ENCODE results near the gene IQSEC1. TPM values are rescaled to one million over a fixed set of nuclear protein-coding genes. Genes with fewer than 3 reads are reported as not detected.
A peak's percentile ranks its signal among the peaks of the same experiment; 100 is the strongest.

Gene IQSEC1
- total RNA-seq, 4 donors from 2014 or later: 56.1 to 99.5 (median 78.2) TPM

- Histone ChIP-seq H3K9me3 (no peaks in the 10 kb centered on the region), H3K4me3 (peak overlapping the region; percentile 22 to 39 (median 26)), H3K27ac (replicated peaks in 1 of 4) (peak overlapping the region; percentile 37 to 58 (median 49)), H3K27me3 (no peaks in the 10 kb centered on the region), H3K4me1 (peaks cover 49 to 67% (median 59%) of the 10 kb centered on the region in 4 donors), H3K36me3 (no peaks in the 10 kb centered on the region)
- DNase-seq (ENCODE audit: extremely low spot score): no peak
- TF ChIP-seq CTCF (IDR thresholded peaks at IDR 0.05) (no peak), EP300 (IDR thresholded peaks at IDR 0.05) (no peak), POLR2A (IDR thresholded peaks at IDR 0.05; ENCODE audit: low read depth) (no peak), POLR2AphosphoS5 (IDR thresholded peaks at IDR 0.05) (peak; percentile 22 to 36)
- 79% methylated on average over 3 of the region's 20 CpGs for WGBS
- intact Hi-C loops (cut with DNase I): no loop called here
Measured at GRCh38 chr3:13022348-13023234, 50.6 kb downstream of the IQSEC1 start.

- H3K27me3 ChIP-seq: no peaks in the 10 kb centered on the region
- H3K4me1 ChIP-seq: peaks cover 53 to 75% (median 67%) of the 10 kb centered on the region in 4 donors
- no peaks in the 10 kb centered on the region for H3K9me3 ChIP-seq
- H3K4me3 ChIP-seq: peak overlapping the region; percentile 22 to 39 (median 26)
- TF ChIP-seq POLR2A (IDR thresholded peaks at IDR 0.05; ENCODE audit: low read depth) (no peak), EP300 (IDR thresholded peaks at IDR 0.05) (no peak), CTCF (IDR thresholded peaks at IDR 0.05) (no peak), POLR2AphosphoS5 (IDR thresholded peaks at IDR 0.05) (no peak)
- H3K27ac ChIP-seq (replicated peaks in 1 of 4): peak overlapping the region; percentile 37 to 58 (median 49)
- DNase-seq (ENCODE audit: extremely low spot score): no peak
- intact Hi-C loops (cut with DNase I): no loop called here
- 52% methylated on average over 23 of the region's 32 CpGs for WGBS
- H3K36me3 ChIP-seq: no peaks in the 10 kb centered on the region
Measured at GRCh38 chr3:13021141-13022114, 51.8 kb downstream of the IQSEC1 start.

GRCh38 chr3:13020159-13020750, 53.0 kb downstream of the IQSEC1 start:
- no peaks in the 10 kb centered on the region for H3K36me3 ChIP-seq
- DNase-seq (ENCODE audit: extremely low spot score): no peak
- no peaks in the 10 kb centered on the region for H3K27me3 ChIP-seq
- no peaks in the 10 kb centered on the region for H3K9me3 ChIP-seq
- intact Hi-C loops (cut with DNase I): no loop called here
- no peak overlapping the region for H3K4me3 ChIP-seq
- TF ChIP-seq CTCF (IDR thresholded peaks at IDR 0.05) (no peak), POLR2A (IDR thresholded peaks at IDR 0.05; ENCODE audit: low read depth) (no peak), EP300 (IDR thresholded peaks at IDR 0.05) (no peak), POLR2AphosphoS5 (IDR thresholded peaks at IDR 0.05) (no peak)
- H3K4me1 ChIP-seq: peaks cover 60 to 83% (median 79%) of the 10 kb centered on the region in 4 donors
- H3K27ac ChIP-seq (replicated peaks in 1 of 4): peak overlapping the region in 1 of 4 donors; percentile 30
- WGBS: 91% methylated on average over 4 of the region's 6 CpGs

GRCh38 chr3:13019243-13020095, 53.8 kb downstream of the IQSEC1 start:
- no peak for DNase-seq (ENCODE audit: extremely low spot score)
- Histone ChIP-seq H3K27ac (replicated peaks in 1 of 4) (peak overlapping the region in 2 of 4 donors; percentile 30 to 41), H3K4me3 (peak overlapping the region; percentile 15 to 34 (median 26)), H3K4me1 (peaks cover 60 to 83% (median 78%) of the 10 kb centered on the region in 4 donors), H3K27me3 (no peaks in the 10 kb centered on the region), H3K36me3 (no peaks in the 10 kb centered on the region), H3K9me3 (no peaks in the 10 kb centered on the region)
- TF ChIP-seq POLR2A (IDR thresholded peaks at IDR 0.05; ENCODE audit: low read depth) (no peak), POLR2AphosphoS5 (IDR thresholded peaks at IDR 0.05) (peak in 1 of 2 donors; percentile 24)
- 49% methylated on average over 24 of the region's 30 CpGs for WGBS
- intact Hi-C loops (cut with DNase I): no loop called here
